OCI-LY3 (cell line): Measurements from ENCODE around the gene PERM1.

Experiments used
- EZH2phosphoT487 ChIP-seq: fragments of 200-600 bp; shearing (Covaris generic); IDR thresholded peaks from 2 replicates; pipeline ENCODE4 v1.6.1; 2018; ENCODE audit warnings: antibody characterized with exemption, mixed run types, low read depth
- TF ChIP-seq, protein P1 (sequence below): fragments of 200-600, 300-600 bp; sonication (generic); IDR thresholded peaks from 2 replicates; pipeline ENCODE4 v1.5.1; 2014; ENCODE audit warnings: antibody characterized with exemption, low read length, low read depth

DNA sequence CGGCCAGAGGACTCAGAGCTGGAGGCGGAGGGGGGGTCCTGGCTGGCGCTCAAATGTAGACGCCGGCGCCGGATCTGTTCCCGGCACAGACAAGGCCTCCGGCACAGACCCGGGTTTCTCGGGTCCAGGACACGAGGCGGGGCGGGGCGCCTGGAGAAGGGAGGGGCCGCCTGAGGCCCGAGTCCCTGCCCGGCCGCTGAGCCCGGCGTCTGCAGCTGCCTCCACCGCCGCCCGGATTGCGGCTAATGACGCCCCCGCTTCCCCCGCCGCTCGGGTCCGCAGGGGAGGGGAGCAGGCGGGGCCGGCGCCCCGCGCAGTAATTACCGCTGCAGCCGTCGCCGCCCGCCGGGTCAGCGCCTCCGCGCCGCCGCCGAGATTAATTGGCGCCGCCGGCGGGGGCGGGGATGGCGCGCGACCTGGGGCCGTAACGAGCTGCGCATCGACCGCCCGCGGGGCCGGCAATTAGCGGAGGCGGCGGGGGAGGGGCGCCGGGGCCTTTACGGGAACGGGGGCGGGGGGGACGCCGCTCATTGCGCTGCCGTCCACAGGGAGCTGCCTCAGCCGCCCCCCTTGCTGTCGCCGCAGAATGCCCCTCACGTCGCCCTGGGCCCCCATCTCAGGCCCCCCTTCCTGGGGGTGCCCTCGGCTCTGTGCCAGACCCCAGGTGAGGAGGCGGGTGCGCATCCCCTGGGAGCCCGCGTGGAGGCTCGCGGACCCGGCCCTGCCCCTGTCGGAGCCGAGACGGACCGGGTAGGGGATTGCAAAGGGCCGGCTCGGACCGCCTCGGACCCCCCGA, 40.1 kb downstream of the PERM1 start:
- TF ChIP-seq, protein P1, sequence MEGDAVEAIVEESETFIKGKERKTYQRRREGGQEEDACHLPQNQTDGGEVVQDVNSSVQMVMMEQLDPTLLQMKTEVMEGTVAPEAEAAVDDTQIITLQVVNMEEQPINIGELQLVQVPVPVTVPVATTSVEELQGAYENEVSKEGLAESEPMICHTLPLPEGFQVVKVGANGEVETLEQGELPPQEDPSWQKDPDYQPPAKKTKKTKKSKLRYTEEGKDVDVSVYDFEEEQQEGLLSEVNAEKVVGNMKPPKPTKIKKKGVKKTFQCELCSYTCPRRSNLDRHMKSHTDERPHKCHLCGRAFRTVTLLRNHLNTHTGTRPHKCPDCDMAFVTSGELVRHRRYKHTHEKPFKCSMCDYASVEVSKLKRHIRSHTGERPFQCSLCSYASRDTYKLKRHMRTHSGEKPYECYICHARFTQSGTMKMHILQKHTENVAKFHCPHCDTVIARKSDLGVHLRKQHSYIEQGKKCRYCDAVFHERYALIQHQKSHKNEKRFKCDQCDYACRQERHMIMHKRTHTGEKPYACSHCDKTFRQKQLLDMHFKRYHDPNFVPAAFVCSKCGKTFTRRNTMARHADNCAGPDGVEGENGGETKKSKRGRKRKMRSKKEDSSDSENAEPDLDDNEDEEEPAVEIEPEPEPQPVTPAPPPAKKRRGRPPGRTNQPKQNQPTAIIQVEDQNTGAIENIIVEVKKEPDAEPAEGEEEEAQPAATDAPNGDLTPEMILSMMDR, result no peak
- no peak for TF ChIP-seq EZH2phosphoT487
